Measurements from ENCODE around the gene PPIL6.

Gene PPIL6

DNA sequence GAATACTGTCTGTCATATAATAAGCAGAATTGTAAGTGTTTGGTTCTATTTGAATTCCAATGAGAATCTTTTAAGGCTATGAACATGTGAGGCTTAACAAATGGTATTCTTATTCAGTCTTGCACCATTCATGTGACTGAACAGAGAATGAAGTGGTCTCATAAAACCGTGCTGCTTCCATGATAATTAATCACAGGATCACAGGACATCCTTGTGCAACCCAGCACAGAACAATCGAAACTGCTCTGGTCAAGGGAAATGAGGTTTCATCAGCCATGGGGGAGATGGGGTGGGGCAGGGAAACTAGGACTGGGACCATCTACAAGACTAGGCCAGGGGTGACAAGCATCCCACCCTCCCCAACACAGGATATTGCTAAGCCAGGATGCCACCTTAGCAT is 6.0 kb downstream of the PPIL6 start:
- Histone ChIP-seq H3K36me3 (ENCODE audit: control insufficient read depth in 4 of 4, insufficient read depth in 4 of 4, low read length in 3 of 4) (no peaks in the 10 kb centered on the region), H3K4me3 (ENCODE audit: control insufficient read depth in 1 of 7, extremely low read depth in 1 of 7, insufficient read depth in 4 of 7, low read depth in 2 of 7, low read length in 6 of 7) (no peak overlapping the region), H3K9me3 (ENCODE audit: control extremely low read depth in 1 of 5, control insufficient read depth in 4 of 5, insufficient read depth in 2 of 5, low read depth in 1 of 5, low read length in 4 of 5) (no peaks in the 10 kb centered on the region), H3K4me1 (ENCODE audit: control extremely low read depth in 1 of 4, control insufficient read depth in 4 of 4, insufficient read depth in 4 of 4, low read length in 3 of 4) (peaks cover under 1 to 9% (median under 1%) of the 10 kb centered on the region in 4 experiments), H3K27me3 (replicated peaks in 2 of 5; ENCODE audit: control insufficient read depth in 4 of 5, insufficient read depth in 5 of 5, low read length in 4 of 5) (no peaks in the 10 kb centered on the region), H3K27ac (ENCODE audit: insufficient read depth in 1 of 2, low read depth in 1 of 2, low read length in 2 of 2, poor library complexity in 1 of 2, severe bottlenecking in 2 of 2) (no peak overlapping the region)
- CTCF ChIA-PET, result interaction anchor here (1.1 to 2.6 kb wide), 3 partner anchors 13 to 248 kb away, joined by 3 to 6 read pairs (median 4); no protein-coding TSS in a partner anchor
- WGBS (ENCODE audit: insufficient coverage), result no CpG with 5 or more reads among the region's 2 CpGs
- POLR2A ChIA-PET, result no interaction called here
- no peak for DNase-seq

DNA sequence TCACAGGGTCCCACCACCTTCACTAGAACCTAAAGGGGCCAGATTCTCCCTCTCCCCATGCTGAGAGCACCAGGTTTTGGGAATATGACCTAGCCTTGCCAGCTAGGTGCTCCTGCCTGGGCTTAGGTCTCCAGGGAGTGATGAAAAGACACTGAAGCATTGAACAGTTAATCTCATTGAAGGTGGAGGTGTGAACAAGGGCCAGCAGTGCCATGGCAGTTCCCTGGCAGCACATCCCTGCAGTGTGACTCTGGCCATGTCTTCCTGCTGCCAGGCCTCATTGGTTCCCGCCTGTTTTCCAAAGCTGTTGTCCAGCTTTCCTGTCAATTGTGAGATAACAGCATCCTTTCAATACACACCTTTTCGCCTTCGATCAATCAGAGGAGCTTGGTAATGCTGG is 10.9 kb downstream of the PPIL6 start:
- CTCF ChIA-PET, result interaction anchor here (1.3 kb wide), 1 partner anchor 33 kb away, joined by 5 read pairs; no protein-coding TSS in a partner anchor
- Histone ChIP-seq H3K27ac (ENCODE audit: insufficient read depth in 1 of 2, low read depth in 1 of 2, low read length in 2 of 2, poor library complexity in 1 of 2, severe bottlenecking in 2 of 2) (no peak overlapping the region), H3K4me3 (ENCODE audit: control insufficient read depth in 1 of 7, extremely low read depth in 1 of 7, insufficient read depth in 4 of 7, low read depth in 2 of 7, low read length in 6 of 7) (no peak overlapping the region), H3K9me3 (ENCODE audit: control extremely low read depth in 1 of 5, control insufficient read depth in 4 of 5, insufficient read depth in 2 of 5, low read depth in 1 of 5, low read length in 4 of 5) (no peaks in the 10 kb centered on the region), H3K4me1 (ENCODE audit: control extremely low read depth in 1 of 4, control insufficient read depth in 4 of 4, insufficient read depth in 4 of 4, low read length in 3 of 4) (peaks cover 0 to 4% (median 0%) of the 10 kb centered on the region in 4 experiments), H3K27me3 (replicated peaks in 2 of 5; ENCODE audit: control insufficient read depth in 4 of 5, insufficient read depth in 5 of 5, low read length in 4 of 5) (no peaks in the 10 kb centered on the region), H3K36me3 (ENCODE audit: control insufficient read depth in 4 of 4, insufficient read depth in 4 of 4, low read length in 3 of 4) (no peaks in the 10 kb centered on the region)
- WGBS (ENCODE audit: insufficient coverage), result 97% methylated on average over 3 of the region's 3 CpGs
- POLR2A ChIA-PET, result interaction anchor here (0.5 kb wide), 1 partner anchor 562 kb away, joined by 3 read pairs; no protein-coding TSS in a partner anchor
- DNase-seq, result no peak

DNA sequence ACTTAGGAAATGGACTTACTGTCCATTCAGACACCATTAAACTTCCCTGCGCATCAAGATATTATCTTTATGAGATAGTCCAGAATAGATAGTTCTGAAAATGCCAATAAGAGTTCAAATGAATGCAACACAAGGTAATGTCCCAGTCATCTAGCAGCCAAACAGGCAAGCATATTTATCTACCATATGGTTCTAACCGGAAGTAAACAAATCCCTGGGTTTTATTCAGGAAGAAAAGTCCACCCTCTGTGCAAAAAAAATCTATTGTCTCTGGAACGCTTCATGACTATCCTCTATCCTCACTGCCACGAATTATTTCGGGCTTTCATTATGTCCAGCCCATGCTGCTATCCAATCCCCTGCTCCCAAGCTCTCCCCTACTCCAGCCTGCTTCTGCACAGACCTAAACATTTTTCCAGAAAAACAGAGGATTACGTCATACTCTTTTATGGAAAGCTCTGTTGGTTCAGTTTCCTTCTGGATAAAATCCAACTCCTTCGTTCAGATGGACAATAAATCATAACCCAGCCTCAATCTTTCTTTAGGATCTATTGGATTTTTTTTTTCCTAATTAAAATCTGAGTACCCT is 11.4 kb downstream of the PPIL6 start:
- no peaks in the 10 kb centered on the region for H3K36me3 ChIP-seq (ENCODE audit: control insufficient read depth in 4 of 4, insufficient read depth in 4 of 4, low read length in 3 of 4)
- no peaks in the 10 kb centered on the region for H3K27me3 ChIP-seq (replicated peaks in 2 of 5; ENCODE audit: control insufficient read depth in 4 of 5, insufficient read depth in 5 of 5, low read length in 4 of 5)
- ChIA-PET POLR2A (interaction anchor here (0.6 kb wide), 1 partner anchor 32 kb away, joined by 3 read pairs; no protein-coding TSS in a partner anchor), CTCF (interaction anchor here (0.6 kb wide), 1 partner anchor 166 kb away, joined by 3 read pairs; no protein-coding TSS in a partner anchor)
- H3K4me3 ChIP-seq (ENCODE audit: control insufficient read depth in 1 of 7, extremely low read depth in 1 of 7, insufficient read depth in 4 of 7, low read depth in 2 of 7, low read length in 6 of 7), result no peak overlapping the region
- no peak for DNase-seq
- H3K4me1 ChIP-seq (ENCODE audit: control extremely low read depth in 1 of 4, control insufficient read depth in 4 of 4, insufficient read depth in 4 of 4, low read length in 3 of 4), result peaks cover 0 to 4% (median 0%) of the 10 kb centered on the region in 4 experiments
- whole genome bisulfite sequencing (ENCODE audit: insufficient coverage), result 95% methylated on average over 2 of the region's 7 CpGs
- no peaks in the 10 kb centered on the region for H3K9me3 ChIP-seq (ENCODE audit: control extremely low read depth in 1 of 5, control insufficient read depth in 4 of 5, insufficient read depth in 2 of 5, low read depth in 1 of 5, low read length in 4 of 5)
- no peak overlapping the region for H3K27ac ChIP-seq (ENCODE audit: insufficient read depth in 1 of 2, low read depth in 1 of 2, low read length in 2 of 2, poor library complexity in 1 of 2, severe bottlenecking in 2 of 2)

DNA sequence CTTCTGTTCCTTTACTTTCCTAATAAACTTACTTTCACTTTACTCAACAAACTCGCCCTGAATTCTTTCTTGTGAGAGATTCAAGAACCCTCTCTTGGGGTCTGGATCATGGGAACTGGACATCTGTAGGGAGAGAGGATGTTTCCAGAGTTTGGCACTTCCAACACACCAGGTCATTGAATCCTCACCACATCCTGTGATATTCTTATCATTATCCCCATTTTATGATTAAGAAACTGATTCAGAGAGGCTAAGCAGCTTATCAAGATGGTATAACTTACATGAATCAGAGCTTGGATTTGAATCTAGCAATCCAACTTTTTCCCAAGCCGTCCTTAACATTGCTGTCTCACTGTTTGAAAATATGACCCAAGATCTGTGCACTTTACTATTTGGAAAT is 15.5 kb downstream of the PPIL6 start:
- ChIA-PET CTCF (no interaction called here), POLR2A (no interaction called here)
- no peak for DNase-seq

DNA sequence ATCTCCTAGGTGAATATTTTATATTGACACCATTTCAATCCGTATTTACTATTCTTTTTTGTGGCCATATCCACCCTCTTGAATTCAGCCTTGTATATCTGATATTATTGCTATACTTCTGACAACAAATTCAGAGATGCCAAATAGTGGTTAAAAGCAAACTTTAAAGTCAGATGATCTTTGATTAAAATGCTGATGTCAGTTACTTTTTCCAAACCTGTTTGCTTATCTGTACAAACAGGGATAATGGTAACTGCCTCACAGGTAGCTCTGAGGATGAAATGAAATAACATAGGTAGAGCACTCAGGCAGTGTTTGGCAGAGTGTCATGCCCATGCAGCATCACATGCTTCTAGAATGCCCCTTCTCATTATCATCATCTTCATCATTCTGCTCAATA is 19.2 kb downstream of the PPIL6 start:
- peaks cover 0 to 3% (median 0%) of the 10 kb centered on the region in 4 experiments for H3K4me1 ChIP-seq (ENCODE audit: control extremely low read depth in 1 of 4, control insufficient read depth in 4 of 4, insufficient read depth in 4 of 4, low read length in 3 of 4)
- ChIA-PET POLR2A (no interaction called here), CTCF (interaction anchor here (0.9 to 1.5 kb wide), 3 partner anchors 9 to 24 kb away, joined by 3 to 6 read pairs (median 4); no protein-coding TSS in a partner anchor)
- DNase-seq, result no peak
- WGBS (ENCODE audit: insufficient coverage), result no CpG with 5 or more reads among the region's 1 CpG
- H3K36me3 ChIP-seq (ENCODE audit: control insufficient read depth in 4 of 4, insufficient read depth in 4 of 4, low read length in 3 of 4), result no peaks in the 10 kb centered on the region
- H3K9me3 ChIP-seq (ENCODE audit: control extremely low read depth in 1 of 5, control insufficient read depth in 4 of 5, insufficient read depth in 2 of 5, low read depth in 1 of 5, low read length in 4 of 5), result no peaks in the 10 kb centered on the region
- no peak overlapping the region for H3K4me3 ChIP-seq (ENCODE audit: control insufficient read depth in 1 of 7, extremely low read depth in 1 of 7, insufficient read depth in 4 of 7, low read depth in 2 of 7, low read length in 6 of 7)
- H3K27me3 ChIP-seq (replicated peaks in 2 of 5; ENCODE audit: control insufficient read depth in 4 of 5, insufficient read depth in 5 of 5, low read length in 4 of 5), result no peaks in the 10 kb centered on the region
- no peak overlapping the region for H3K27ac ChIP-seq (ENCODE audit: insufficient read depth in 1 of 2, low read depth in 1 of 2, low read length in 2 of 2, poor library complexity in 1 of 2, severe bottlenecking in 2 of 2)

More for the DNA sequence above, 15.5 kb downstream of the PPIL6 start:
- no peak overlapping the region for H3K27ac ChIP-seq (ENCODE audit: insufficient read depth in 1 of 2, low read depth in 1 of 2, low read length in 2 of 2, poor library complexity in 1 of 2, severe bottlenecking in 2 of 2)
- no peaks in the 10 kb centered on the region for H3K9me3 ChIP-seq (ENCODE audit: control extremely low read depth in 1 of 5, control insufficient read depth in 4 of 5, insufficient read depth in 2 of 5, low read depth in 1 of 5, low read length in 4 of 5)
- H3K27me3 ChIP-seq (replicated peaks in 2 of 5; ENCODE audit: control insufficient read depth in 4 of 5, insufficient read depth in 5 of 5, low read length in 4 of 5), result no peaks in the 10 kb centered on the region
- WGBS (ENCODE audit: insufficient coverage), result 100% methylated on average over 1 of the region's 2 CpGs
- no peaks in the 10 kb centered on the region for H3K36me3 ChIP-seq (ENCODE audit: control insufficient read depth in 4 of 4, insufficient read depth in 4 of 4, low read length in 3 of 4)
- H3K4me1 ChIP-seq (ENCODE audit: control extremely low read depth in 1 of 4, control insufficient read depth in 4 of 4, insufficient read depth in 4 of 4, low read length in 3 of 4), result peaks cover 0 to 3% (median 0%) of the 10 kb centered on the region in 4 experiments
- no peak overlapping the region for H3K4me3 ChIP-seq (ENCODE audit: control insufficient read depth in 1 of 7, extremely low read depth in 1 of 7, insufficient read depth in 4 of 7, low read depth in 2 of 7, low read length in 6 of 7)

DNA sequence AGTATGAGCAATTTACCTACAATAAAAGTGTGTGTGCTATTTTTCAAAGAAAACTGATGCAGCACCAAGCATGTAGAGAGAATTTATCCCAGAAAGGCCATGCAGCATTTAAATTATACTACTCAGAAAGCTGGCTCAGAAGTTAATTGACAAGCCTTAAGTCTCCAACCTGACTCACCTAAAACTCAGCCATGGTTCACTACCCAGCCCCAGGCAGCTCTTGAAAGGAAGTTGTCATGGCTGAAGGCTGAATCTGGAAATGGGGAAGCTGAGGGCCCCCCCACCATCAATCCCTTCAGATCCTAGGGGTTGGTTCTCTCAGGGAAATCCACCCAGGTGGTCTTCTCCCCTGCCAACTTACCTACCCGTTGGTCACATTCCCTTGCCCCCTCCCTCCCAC is 19.7 kb downstream of the PPIL6 start:
- ChIA-PET CTCF (interaction anchor here (0.7 to 0.9 kb wide), 3 partner anchors 9 to 23 kb away, joined by 3 to 4 read pairs (median 4); no protein-coding TSS in a partner anchor), POLR2A (no interaction called here)
- Histone ChIP-seq H3K4me1 (ENCODE audit: control extremely low read depth in 1 of 4, control insufficient read depth in 4 of 4, insufficient read depth in 4 of 4, low read length in 3 of 4) (peaks cover 0 to 3% (median 0%) of the 10 kb centered on the region in 4 experiments), H3K27me3 (replicated peaks in 2 of 5; ENCODE audit: control insufficient read depth in 4 of 5, insufficient read depth in 5 of 5, low read length in 4 of 5) (no peaks in the 10 kb centered on the region), H3K9me3 (ENCODE audit: control extremely low read depth in 1 of 5, control insufficient read depth in 4 of 5, insufficient read depth in 2 of 5, low read depth in 1 of 5, low read length in 4 of 5) (no peaks in the 10 kb centered on the region), H3K36me3 (ENCODE audit: control insufficient read depth in 4 of 4, insufficient read depth in 4 of 4, low read length in 3 of 4) (no peaks in the 10 kb centered on the region), H3K27ac (ENCODE audit: insufficient read depth in 1 of 2, low read depth in 1 of 2, low read length in 2 of 2, poor library complexity in 1 of 2, severe bottlenecking in 2 of 2) (no peak overlapping the region), H3K4me3 (ENCODE audit: control insufficient read depth in 1 of 7, extremely low read depth in 1 of 7, insufficient read depth in 4 of 7, low read depth in 2 of 7, low read length in 6 of 7) (no peak overlapping the region)
- peak in 2 of 3 donors; percentile 64 to 70 for DNase-seq
- 67% methylated on average over 1 of the region's 1 CpG for WGBS (ENCODE audit: insufficient coverage)

DNA sequence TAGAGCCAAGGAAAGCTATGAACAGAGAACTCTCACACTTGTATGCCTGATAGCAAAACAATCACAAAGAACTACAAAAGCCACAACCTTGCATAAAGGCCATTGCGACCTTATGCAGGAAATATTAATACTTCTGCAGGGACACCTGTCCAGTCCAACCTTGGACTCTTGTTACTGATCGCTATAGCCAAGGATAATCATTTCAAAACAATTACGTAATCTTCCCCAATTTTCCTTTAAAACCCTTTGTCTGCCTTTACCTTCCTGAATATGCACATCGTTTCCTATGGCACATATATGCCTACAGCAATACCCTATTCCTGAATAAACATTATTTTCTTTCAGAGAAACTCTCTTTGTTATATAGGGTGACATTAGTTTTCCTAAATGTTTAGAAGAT is 22.8 kb downstream of the PPIL6 start:
- DNase-seq, result no peak
- Histone ChIP-seq H3K4me1 (ENCODE audit: control extremely low read depth in 1 of 4, control insufficient read depth in 4 of 4, insufficient read depth in 4 of 4, low read length in 3 of 4) (peaks cover 0 to 3% (median 0%) of the 10 kb centered on the region in 4 experiments), H3K9me3 (ENCODE audit: control extremely low read depth in 1 of 5, control insufficient read depth in 4 of 5, insufficient read depth in 2 of 5, low read depth in 1 of 5, low read length in 4 of 5) (no peaks in the 10 kb centered on the region), H3K4me3 (ENCODE audit: control insufficient read depth in 1 of 7, extremely low read depth in 1 of 7, insufficient read depth in 4 of 7, low read depth in 2 of 7, low read length in 6 of 7) (no peak overlapping the region), H3K36me3 (ENCODE audit: control insufficient read depth in 4 of 4, insufficient read depth in 4 of 4, low read length in 3 of 4) (peaks cover 0 to 2% (median 0%) of the 10 kb centered on the region in 4 experiments), H3K27ac (ENCODE audit: insufficient read depth in 1 of 2, low read depth in 1 of 2, low read length in 2 of 2, poor library complexity in 1 of 2, severe bottlenecking in 2 of 2) (no peak overlapping the region), H3K27me3 (replicated peaks in 2 of 5; ENCODE audit: control insufficient read depth in 4 of 5, insufficient read depth in 5 of 5, low read length in 4 of 5) (no peaks in the 10 kb centered on the region)
- 97% methylated on average over 3 of the region's 4 CpGs for WGBS (ENCODE audit: insufficient coverage)
- CTCF ChIA-PET, result no interaction called here
- POLR2A ChIA-PET, result interaction anchor here (0.8 kb wide), 1 partner anchor 235 kb away, joined by 3 read pairs; no protein-coding TSS in a partner anchor

All from common myeloid progenitor, CD34-positive (primary cell).